ENCODE measurements around the gene TCF7.

TCF7 gene

DNA sequence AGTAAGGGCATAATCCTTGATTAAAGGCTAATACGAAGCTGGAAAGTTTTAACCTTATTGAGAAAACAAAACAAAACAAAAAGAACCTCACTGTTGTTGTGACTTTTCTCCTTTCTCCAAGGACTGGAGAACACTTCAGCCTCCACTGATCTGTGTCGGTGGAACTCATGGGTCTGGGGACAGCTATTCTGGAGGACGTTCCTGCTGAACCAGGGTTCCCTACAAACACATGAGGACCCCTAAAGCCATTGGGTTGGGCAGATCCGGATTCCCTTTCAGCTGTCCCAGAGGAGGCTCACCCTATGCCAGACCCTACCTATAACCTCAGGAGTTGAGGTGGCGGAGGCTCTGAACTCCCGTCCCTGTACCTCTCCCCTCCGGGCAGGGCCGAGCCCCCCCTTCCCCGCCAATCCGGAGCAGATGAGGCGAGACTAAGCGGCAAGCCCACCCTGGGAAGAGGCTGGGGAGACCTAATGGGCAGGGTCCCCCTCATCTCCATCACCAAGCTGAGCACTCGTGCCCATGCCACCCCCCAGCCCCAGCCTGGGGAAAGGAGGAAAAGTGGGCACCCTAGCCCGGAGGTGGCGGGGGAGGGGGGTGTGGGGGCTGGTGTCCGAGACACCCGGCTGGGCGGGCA, 1.6 kb upstream of the TCF7 start:
- H3K14ac ChIP-seq (ENCODE audit: low read length): no peak overlapping the region
- no peak overlapping the region for H4K8ac ChIP-seq (ENCODE audit: low read depth, low read length)
- no peak overlapping the region for H2BK5ac ChIP-seq (ENCODE audit: low read depth, low read length, poor library complexity)
- H3K4me2 ChIP-seq (ENCODE audit: low read length): no peak overlapping the region
- H3K4me1 ChIP-seq (ENCODE audit: control insufficient read depth in 1 of 2, insufficient read depth in 2 of 2, low read length in 2 of 2): peaks cover 10 to 15% of the 10 kb centered on the region in 2 experiments
- no peak overlapping the region for H3K18ac ChIP-seq (ENCODE audit: low read length)
- no peak overlapping the region for H3K27ac ChIP-seq (ENCODE audit: low read depth, low read length)
- no peak overlapping the region for H3K23ac ChIP-seq (ENCODE audit: low read length)
- no peak overlapping the region for H4K91ac ChIP-seq (ENCODE audit: low read depth, low read length)
- no peak overlapping the region for H3K9ac ChIP-seq (ENCODE audit: low read length)
- no peak overlapping the region for H2AFZ ChIP-seq (ENCODE audit: insufficient read depth, low read length, poor library complexity)
- peaks cover 3 to 4% of the 10 kb centered on the region in 2 experiments for H3K36me3 ChIP-seq (ENCODE audit: control insufficient read depth in 1 of 2, insufficient read depth in 2 of 2, low read length in 2 of 2)
- DNase-seq: no peak
- H3K79me2 ChIP-seq (ENCODE audit: control insufficient read depth, insufficient read depth, low read length, poor library complexity): peaks cover 2% of the 10 kb centered on the region
- H2BK12ac ChIP-seq (ENCODE audit: low read length): no peak overlapping the region
- no peak overlapping the region for H3K4ac ChIP-seq (ENCODE audit: low read depth, low read length)
- H3K27me3 ChIP-seq (ENCODE audit: insufficient read depth, low read length): peaks cover 18% of the 10 kb centered on the region
- H3K4me3 ChIP-seq (ENCODE audit: low read depth, low read length): no peak overlapping the region
- H4K12ac ChIP-seq (ENCODE audit: low read depth, low read length): no peak overlapping the region
- no peak overlapping the region for H2AK5ac ChIP-seq (ENCODE audit: low read length)
- H2BK120ac ChIP-seq (ENCODE audit: insufficient read depth, low read length, poor library complexity): no peak overlapping the region
- H3K79me1 ChIP-seq (ENCODE audit: low read length): peaks cover 7% of the 10 kb centered on the region
- H3K9me3 ChIP-seq (ENCODE audit: insufficient read depth, low read depth, low read length): peaks cover 4% of the 10 kb centered on the region
- WGBS (ENCODE audit: extremely low coverage, insufficient coverage, insufficient read length): no CpG with 5 or more reads among the region's 18 CpGs

DNA sequence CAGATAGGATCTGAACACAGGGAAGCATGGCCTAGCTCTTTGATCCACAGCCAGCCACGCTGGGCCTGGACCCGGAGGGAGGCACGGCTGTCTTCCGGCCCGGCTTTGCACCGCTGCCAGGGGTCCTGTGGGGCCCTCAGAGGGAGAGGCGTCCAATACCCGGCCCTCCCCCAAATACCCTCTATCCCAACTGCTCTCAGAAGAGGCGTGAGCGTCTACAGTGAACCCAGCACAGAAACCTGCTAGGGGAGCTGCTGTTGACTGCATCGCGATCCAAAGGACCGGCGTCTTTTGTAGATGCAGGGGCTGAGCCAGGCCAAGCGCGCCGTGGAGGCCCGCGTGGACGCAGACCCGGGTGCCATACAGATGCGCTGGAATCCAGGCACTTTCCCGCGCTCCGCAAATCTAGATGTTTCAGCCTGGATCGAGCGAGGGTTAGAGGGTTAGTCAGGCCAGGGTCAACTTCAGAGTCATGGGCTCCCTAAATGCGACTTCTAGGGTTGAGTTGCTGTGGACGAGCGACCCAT, 1.1 kb upstream of the TCF7 start:
- H3K27me3 ChIP-seq (ENCODE audit: insufficient read depth, low read length): peaks cover 18% of the 10 kb centered on the region
- no peak overlapping the region for H3K27ac ChIP-seq (ENCODE audit: low read depth, low read length)
- H3K4me3 ChIP-seq (ENCODE audit: low read depth, low read length): no peak overlapping the region
- H3K4ac ChIP-seq (ENCODE audit: low read depth, low read length): no peak overlapping the region
- peak overlapping the region; percentile 12 for H3K23ac ChIP-seq (ENCODE audit: low read length)
- no peak for DNase-seq
- H3K4me1 ChIP-seq (ENCODE audit: control insufficient read depth in 1 of 2, insufficient read depth in 2 of 2, low read length in 2 of 2): peaks cover 10 to 15% of the 10 kb centered on the region in 2 experiments
- no peak overlapping the region for H3K18ac ChIP-seq (ENCODE audit: low read length)
- H4K8ac ChIP-seq (ENCODE audit: low read depth, low read length): no peak overlapping the region
- H3K79me2 ChIP-seq (ENCODE audit: control insufficient read depth, insufficient read depth, low read length, poor library complexity): peaks cover 2% of the 10 kb centered on the region
- H3K36me3 ChIP-seq (ENCODE audit: control insufficient read depth in 1 of 2, insufficient read depth in 2 of 2, low read length in 2 of 2): peaks cover 3 to 4% of the 10 kb centered on the region in 2 experiments
- no peak overlapping the region for H2BK120ac ChIP-seq (ENCODE audit: insufficient read depth, low read length, poor library complexity)
- H3K79me1 ChIP-seq (ENCODE audit: low read length): peaks cover 7% of the 10 kb centered on the region
- WGBS (ENCODE audit: extremely low coverage, insufficient coverage, insufficient read length): no CpG with 5 or more reads among the region's 30 CpGs
- H3K9me3 ChIP-seq (ENCODE audit: insufficient read depth, low read depth, low read length): peaks cover 4% of the 10 kb centered on the region
- peak overlapping the region; percentile 73 for H3K4me2 ChIP-seq (ENCODE audit: low read length)
- H2BK12ac ChIP-seq (ENCODE audit: low read length): no peak overlapping the region
- no peak overlapping the region for H2AK5ac ChIP-seq (ENCODE audit: low read length)
- H3K9ac ChIP-seq (ENCODE audit: low read length): no peak overlapping the region
- H4K91ac ChIP-seq (ENCODE audit: low read depth, low read length): no peak overlapping the region
- no peak overlapping the region for H2AFZ ChIP-seq (ENCODE audit: insufficient read depth, low read length, poor library complexity)
- no peak overlapping the region for H4K12ac ChIP-seq (ENCODE audit: low read depth, low read length)
- no peak overlapping the region for H2BK5ac ChIP-seq (ENCODE audit: low read depth, low read length, poor library complexity)
- H3K14ac ChIP-seq (ENCODE audit: low read length): no peak overlapping the region

DNA sequence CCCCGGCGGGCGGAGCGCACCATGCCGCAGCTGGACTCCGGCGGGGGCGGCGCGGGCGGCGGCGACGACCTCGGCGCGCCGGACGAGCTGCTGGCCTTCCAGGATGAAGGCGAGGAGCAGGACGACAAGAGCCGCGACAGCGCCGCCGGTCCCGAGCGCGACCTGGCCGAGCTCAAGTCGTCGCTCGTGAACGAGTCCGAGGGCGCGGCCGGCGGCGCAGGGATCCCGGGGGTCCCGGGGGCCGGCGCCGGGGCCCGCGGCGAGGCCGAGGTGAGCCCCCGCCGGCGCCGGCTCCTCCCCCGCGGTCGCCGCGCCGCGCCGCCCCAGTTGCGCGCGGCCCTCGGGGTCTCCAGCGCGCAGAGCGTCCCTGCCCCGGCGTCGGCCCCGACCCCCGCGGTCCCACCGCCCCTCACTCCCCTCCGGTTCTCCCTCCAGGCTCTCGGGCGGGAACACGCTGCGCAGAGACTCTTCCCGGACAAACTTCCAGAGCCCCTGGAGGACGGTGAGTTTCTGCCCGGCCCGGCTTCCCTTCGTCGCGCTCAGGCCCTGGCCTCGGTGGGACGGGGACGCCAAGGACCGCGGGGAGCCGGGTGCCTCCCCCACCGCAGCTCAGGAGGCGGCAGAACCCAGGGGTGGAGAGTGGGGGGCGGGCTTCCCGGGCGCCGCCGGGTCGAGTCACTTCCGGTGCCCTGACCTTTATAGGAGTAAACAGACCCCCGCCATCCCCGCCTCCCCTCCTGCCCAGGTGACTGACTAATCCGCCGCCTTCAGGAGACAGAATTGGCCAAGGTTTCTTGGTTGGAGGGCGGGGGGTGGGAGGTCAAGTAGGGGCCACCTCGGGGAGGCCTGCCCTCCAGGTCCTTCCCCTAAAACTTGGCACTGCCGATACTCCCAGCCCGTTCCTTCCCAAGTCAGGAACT, 665 bp downstream of the TCF7 start:
- H3K4me1 ChIP-seq (ENCODE audit: control insufficient read depth in 1 of 2, insufficient read depth in 2 of 2, low read length in 2 of 2): peaks cover 10 to 15% of the 10 kb centered on the region in 2 experiments
- no CpG with 5 or more reads among the region's 110 CpGs for WGBS (ENCODE audit: extremely low coverage, insufficient coverage, insufficient read length)

GRCh38 chr5:134115806-134116175, 1.3 kb downstream of the TCF7 start:
- Histone ChIP-seq H3K27ac (ENCODE audit: low read depth, low read length) (peak overlapping the region; percentile 17), H4K8ac (ENCODE audit: low read depth, low read length) (no peak overlapping the region), H3K4me1 (ENCODE audit: control insufficient read depth in 1 of 2, insufficient read depth in 2 of 2, low read length in 2 of 2) (peaks cover 10 to 15% of the 10 kb centered on the region in 2 experiments), H3K9ac (ENCODE audit: low read length) (no peak overlapping the region), H3K14ac (ENCODE audit: low read length) (no peak overlapping the region), H3K36me3 (ENCODE audit: control insufficient read depth in 1 of 2, insufficient read depth in 2 of 2, low read length in 2 of 2) (peaks cover 12 to 13% of the 10 kb centered on the region in 2 experiments), H2AK5ac (ENCODE audit: low read length) (no peak overlapping the region), H3K18ac (ENCODE audit: low read length) (peak overlapping the region; percentile 38), H3K79me2 (ENCODE audit: control insufficient read depth, insufficient read depth, low read length, poor library complexity) (peaks cover 2% of the 10 kb centered on the region), H3K23ac (ENCODE audit: low read length) (no peak overlapping the region), H3K79me1 (ENCODE audit: low read length) (peaks cover 7% of the 10 kb centered on the region), H2BK120ac (ENCODE audit: insufficient read depth, low read length, poor library complexity) (no peak overlapping the region), H3K4me3 (ENCODE audit: low read depth, low read length) (no peak overlapping the region), H3K4ac (ENCODE audit: low read depth, low read length) (no peak overlapping the region), H3K27me3 (ENCODE audit: insufficient read depth, low read length) (peaks cover 18% of the 10 kb centered on the region), H2AFZ (ENCODE audit: insufficient read depth, low read length, poor library complexity) (no peak overlapping the region), H2BK5ac (ENCODE audit: low read depth, low read length, poor library complexity) (no peak overlapping the region), H4K12ac (ENCODE audit: low read depth, low read length) (no peak overlapping the region), H2BK12ac (ENCODE audit: low read length) (no peak overlapping the region), H4K91ac (ENCODE audit: low read depth, low read length) (peak overlapping the region; percentile 31), H3K9me3 (ENCODE audit: insufficient read depth, low read depth, low read length) (peaks cover 4% of the 10 kb centered on the region), H3K4me2 (ENCODE audit: low read length) (peak overlapping the region; percentile 88)
- DNase-seq: peak in 1 of 2 donors; percentile 41
- no CpG with 5 or more reads among the region's 13 CpGs for WGBS (ENCODE audit: extremely low coverage, insufficient coverage, insufficient read length)

More for the DNA sequence above, 665 bp downstream of the TCF7 start:
- H3K4me2 ChIP-seq (ENCODE audit: low read length): peak overlapping the region; percentile 88
- H3K79me1 ChIP-seq (ENCODE audit: low read length): peaks cover 7% of the 10 kb centered on the region
- peak overlapping the region; percentile 69 for H2AFZ ChIP-seq (ENCODE audit: insufficient read depth, low read length, poor library complexity)
- peak overlapping the region; percentile 69 for H2BK5ac ChIP-seq (ENCODE audit: low read depth, low read length, poor library complexity)
- peak overlapping the region; percentile 83 for H2BK120ac ChIP-seq (ENCODE audit: insufficient read depth, low read length, poor library complexity)
- peaks cover 8 to 9% of the 10 kb centered on the region in 2 experiments for H3K36me3 ChIP-seq (ENCODE audit: control insufficient read depth in 1 of 2, insufficient read depth in 2 of 2, low read length in 2 of 2)
- peak overlapping the region; percentile 69 for H4K91ac ChIP-seq (ENCODE audit: low read depth, low read length)
- peak in 1 of 2 donors; percentile 32 for DNase-seq
- no peak overlapping the region for H2BK12ac ChIP-seq (ENCODE audit: low read length)
- peak overlapping the region; percentile 86 for H4K8ac ChIP-seq (ENCODE audit: low read depth, low read length)
- peak overlapping the region; percentile 33 for H4K12ac ChIP-seq (ENCODE audit: low read depth, low read length)
- peak overlapping the region; percentile 82 for H3K4me3 ChIP-seq (ENCODE audit: low read depth, low read length)
- no peak overlapping the region for H2AK5ac ChIP-seq (ENCODE audit: low read length)
- H3K23ac ChIP-seq (ENCODE audit: low read length): no peak overlapping the region
- H3K4ac ChIP-seq (ENCODE audit: low read depth, low read length): peak overlapping the region; percentile 37
- peak overlapping the region; percentile 95 for H3K18ac ChIP-seq (ENCODE audit: low read length)
- peak overlapping the region; percentile 80 for H3K9ac ChIP-seq (ENCODE audit: low read length)
- H3K14ac ChIP-seq (ENCODE audit: low read length): peak overlapping the region; percentile 84
- H3K27ac ChIP-seq (ENCODE audit: low read depth, low read length): peak overlapping the region; percentile 39
- peaks cover 18% of the 10 kb centered on the region for H3K27me3 ChIP-seq (ENCODE audit: insufficient read depth, low read length)
- H3K9me3 ChIP-seq (ENCODE audit: insufficient read depth, low read depth, low read length): peaks cover 4% of the 10 kb centered on the region
- H3K79me2 ChIP-seq (ENCODE audit: control insufficient read depth, insufficient read depth, low read length, poor library complexity): peaks cover 2% of the 10 kb centered on the region

Measured in trophoblast cell (in vitro differentiated cells and primary cell).